H4 (cell line): ENCODE data around the gene ARID3B. TPM values are rescaled to one million over a fixed set of nuclear protein-coding genes. Genes with fewer than 3 reads are reported as not detected.
"Not testable (repeated sequence)": the region's sequence is repeated elsewhere in the genome, so short reads cannot be mapped to it uniquely, and the experiment has no call there.

Experiments used
- DNase-seq: peaks from one replicate; pipeline ENCODE4 v3.0.0-alpha.2; 2015; ENCODE audit warnings: low spot score
- total RNA-seq: library from RNA; depleted of rRNA; stranded (reverse); fragments of >200 nt; shearing (Covaris generic); gene quantifications from 2 replicates; pipeline ENCODE4 v1.2.3, GENCODE V29; 2014

ARID3B gene
- total RNA-seq, 1 experiment from 2014 or later, result 1.0 TPM

- DNase-seq, result peak; percentile 75
These were observed 79.9 kb downstream of the ARID3B start for GRCh38 chr15:74620636-74621545.

GRCh38 chr15:74621546-74621920 is 80.5 kb downstream of the ARID3B start:
- DNase-seq, result no peak

GRCh38 chr15:74621936-74622335 is 80.9 kb downstream of the ARID3B start:
- no peak for DNase-seq

GRCh38 chr15:74622758-74623157 is 81.7 kb downstream of the ARID3B start:
- no peak for DNase-seq

- no peak for DNase-seq
These were observed 83.1 kb downstream of the ARID3B start for GRCh38 chr15:74624020-74624602.

GRCh38 chr15:74625693-74626092 is 84.7 kb downstream of the ARID3B start:
- DNase-seq, result no peak

- DNase-seq, result no peak
These were observed 85.3 kb downstream of the ARID3B start for GRCh38 chr15:74626336-74626735.

GRCh38 chr15:74626752-74627692 is 86.0 kb downstream of the ARID3B start:
- DNase-seq, result no peak

GRCh38 chr15:74627766-74628165 is 86.7 kb downstream of the ARID3B start:
- DNase-seq, result no peak

- no peak for DNase-seq
These were observed 87.2 kb downstream of the ARID3B start for GRCh38 chr15:74628199-74628598.

GRCh38 chr15:74628949-74629348 is 87.9 kb downstream of the ARID3B start:
- DNase-seq, result no peak

- DNase-seq, result not testable (repeated sequence)
These were observed 88.7 kb downstream of the ARID3B start for GRCh38 chr15:74629696-74630095.

- DNase-seq, result no peak
These were observed 89.5 kb downstream of the ARID3B start for GRCh38 chr15:74630284-74631086.

GRCh38 chr15:74631087-74631385 is 90.0 kb downstream of the ARID3B start:
- no peak for DNase-seq

GRCh38 chr15:74631408-74631807 is 90.4 kb downstream of the ARID3B start:
- no peak for DNase-seq

- peak; percentile 35 for DNase-seq
These were observed 91.0 kb downstream of the ARID3B start for GRCh38 chr15:74631935-74632560.

- DNase-seq, result no peak
These were observed 91.6 kb downstream of the ARID3B start for GRCh38 chr15:74632601-74633000.

GRCh38 chr15:74633781-74634180 is 92.8 kb downstream of the ARID3B start:
- DNase-seq, result no peak

- DNase-seq, result peak; percentile 64
These were observed 94.2 kb downstream of the ARID3B start for GRCh38 chr15:74635228-74635627.

- DNase-seq, result no peak
These were observed 96.0 kb downstream of the ARID3B start for GRCh38 chr15:74636984-74637383.

GRCh38 chr15:74641151-74641550 is 100.1 kb downstream of the ARID3B start:
- DNase-seq, result no peak
